DND-41 (cell line): ENCODE results near the gene HSBP1.

Experiments used
- CTCF ChIP-seq: IDR thresholded peaks from 2 replicates; pipeline ENCODE4 v1.5.1; 2012; ENCODE audit warnings: borderline replicate concordance, low read length, moderate library complexity, mild to moderate bottlenecking; ENCODE audit not compliant: poor library complexity, severe bottlenecking; ENCODE audit errors: extremely low read depth
- EZH2 ChIP-seq: IDR thresholded peaks from 3 replicates; pipeline ENCODE4 v1.6.1; 2012; ENCODE audit warnings: borderline replicate concordance, low read depth, mild to moderate bottlenecking, moderate library complexity, low read length, inconsistent platforms; ENCODE audit not compliant: severe bottlenecking

GRCh38 chr16:83842291-83842690, 34.5 kb downstream of the HSBP1 start:
- TF ChIP-seq CTCF = no peak
- TF ChIP-seq EZH2 = no peak
